ENCODE results near the gene NAGK.
"Not testable (repeated sequence)": the region's sequence is repeated elsewhere in the genome, so short reads cannot be mapped to it uniquely, and the experiment has no call there.

NAGK gene

DNA sequence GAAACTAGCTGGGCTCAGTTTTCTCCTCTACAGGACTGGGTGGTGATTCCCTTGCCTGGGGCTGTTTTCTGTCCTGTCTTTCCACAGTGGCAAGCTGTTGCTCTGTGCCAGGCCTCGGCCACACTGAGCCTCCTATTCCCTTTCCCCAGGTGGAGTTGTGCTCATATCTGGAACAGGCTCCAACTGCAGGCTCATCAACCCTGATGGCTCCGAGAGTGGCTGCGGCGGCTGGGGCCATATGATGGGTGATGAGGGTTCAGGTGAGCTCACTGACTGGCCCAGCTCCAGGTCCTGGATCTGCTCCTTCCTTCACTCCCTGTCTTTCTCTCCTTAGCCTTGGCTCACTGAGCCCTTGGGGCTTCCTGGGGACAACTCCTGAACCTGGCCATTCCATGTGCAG, 4.0 kb downstream of the NAGK start:
- H3K9ac ChIP-seq (ENCODE audit: low read depth, low read length), result no peak overlapping the region
- no peaks in the 10 kb centered on the region for H3K9me3 ChIP-seq (ENCODE audit: control insufficient read depth, insufficient read depth, low read length)
- H3K36me3 ChIP-seq (ENCODE audit: control insufficient read depth, insufficient read depth, low read length), result peaks cover 27% of the 10 kb centered on the region
- no peak overlapping the region for H3K4me3 ChIP-seq (ENCODE audit: low read depth, low read length)
- H3K27me3 ChIP-seq (ENCODE audit: control insufficient read depth, insufficient read depth, low read length), result no peaks in the 10 kb centered on the region
- no peaks in the 10 kb centered on the region for H3K4me1 ChIP-seq (ENCODE audit: control insufficient read depth, insufficient read depth, low read length)

GRCh38 chr2:71073475-71073874, 5.0 kb downstream of the NAGK start:
- no peaks in the 10 kb centered on the region for H3K9me3 ChIP-seq (ENCODE audit: control insufficient read depth, insufficient read depth, low read length)
- H3K4me1 ChIP-seq (ENCODE audit: control insufficient read depth, insufficient read depth, low read length), result no peaks in the 10 kb centered on the region
- H3K9ac ChIP-seq (ENCODE audit: low read depth, low read length), result no peak overlapping the region
- H3K4me3 ChIP-seq (ENCODE audit: low read depth, low read length), result no peak overlapping the region
- peaks cover 34% of the 10 kb centered on the region for H3K36me3 ChIP-seq (ENCODE audit: control insufficient read depth, insufficient read depth, low read length)
- H3K27me3 ChIP-seq (ENCODE audit: control insufficient read depth, insufficient read depth, low read length), result no peaks in the 10 kb centered on the region

DNA sequence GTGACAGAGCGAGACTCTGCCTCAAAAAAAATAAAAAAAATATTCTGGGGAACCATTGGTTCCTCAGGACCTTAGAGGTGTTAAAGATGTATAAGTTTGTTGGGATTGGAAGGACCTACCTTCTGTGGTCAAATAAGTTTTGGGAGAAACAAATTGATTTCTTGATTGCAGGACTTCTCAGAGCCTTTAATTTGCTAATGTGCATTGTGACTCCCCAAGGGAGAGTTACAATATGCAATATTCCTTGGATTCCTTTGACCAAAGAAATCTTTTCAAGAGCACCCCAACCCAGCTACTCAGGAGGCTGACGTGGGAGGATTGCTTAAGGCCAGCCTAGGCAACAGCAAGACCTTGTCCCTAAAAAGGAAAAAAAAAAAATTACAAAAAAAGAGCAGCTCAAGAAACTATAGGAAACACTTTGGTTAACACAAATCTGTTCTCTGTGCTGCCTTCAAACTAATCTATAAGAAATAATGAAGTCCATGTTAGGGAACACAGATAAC, 6.5 kb downstream of the NAGK start:
- Histone ChIP-seq H3K4me3 (ENCODE audit: low read depth, low read length) (no peak overlapping the region), H3K36me3 (ENCODE audit: control insufficient read depth, insufficient read depth, low read length) (peaks cover 41% of the 10 kb centered on the region), H3K9ac (ENCODE audit: low read depth, low read length) (no peak overlapping the region)

GRCh38 chr2:71078624-71079023, 10.2 kb downstream of the NAGK start:
- Histone ChIP-seq H3K27me3 (ENCODE audit: control insufficient read depth, insufficient read depth, low read length) (no peaks in the 10 kb centered on the region), H3K36me3 (ENCODE audit: control insufficient read depth, insufficient read depth, low read length) (peaks cover 33% of the 10 kb centered on the region), H3K4me1 (ENCODE audit: control insufficient read depth, insufficient read depth, low read length) (no peaks in the 10 kb centered on the region), H3K4me3 (ENCODE audit: low read depth, low read length) (no peak overlapping the region), H3K9ac (ENCODE audit: low read depth, low read length) (no peak overlapping the region), H3K9me3 (ENCODE audit: control insufficient read depth, insufficient read depth, low read length) (no peaks in the 10 kb centered on the region)

More for the DNA sequence above, 6.5 kb downstream of the NAGK start:
- Histone ChIP-seq H3K4me1 (ENCODE audit: control insufficient read depth, insufficient read depth, low read length) (no peaks in the 10 kb centered on the region), H3K9me3 (ENCODE audit: control insufficient read depth, insufficient read depth, low read length) (no peaks in the 10 kb centered on the region), H3K27me3 (ENCODE audit: control insufficient read depth, insufficient read depth, low read length) (no peaks in the 10 kb centered on the region)

GRCh38 chr2:71082402-71083252, 14.2 kb downstream of the NAGK start:
- peaks cover 13% of the 10 kb centered on the region for H3K36me3 ChIP-seq (ENCODE audit: control insufficient read depth, insufficient read depth, low read length)
- H3K4me3 ChIP-seq (ENCODE audit: low read depth, low read length), result no peak overlapping the region
- no peaks in the 10 kb centered on the region for H3K9me3 ChIP-seq (ENCODE audit: control insufficient read depth, insufficient read depth, low read length)
- no peaks in the 10 kb centered on the region for H3K4me1 ChIP-seq (ENCODE audit: control insufficient read depth, insufficient read depth, low read length)
- no peaks in the 10 kb centered on the region for H3K27me3 ChIP-seq (ENCODE audit: control insufficient read depth, insufficient read depth, low read length)
- no peak overlapping the region for H3K9ac ChIP-seq (ENCODE audit: low read depth, low read length)

DNA sequence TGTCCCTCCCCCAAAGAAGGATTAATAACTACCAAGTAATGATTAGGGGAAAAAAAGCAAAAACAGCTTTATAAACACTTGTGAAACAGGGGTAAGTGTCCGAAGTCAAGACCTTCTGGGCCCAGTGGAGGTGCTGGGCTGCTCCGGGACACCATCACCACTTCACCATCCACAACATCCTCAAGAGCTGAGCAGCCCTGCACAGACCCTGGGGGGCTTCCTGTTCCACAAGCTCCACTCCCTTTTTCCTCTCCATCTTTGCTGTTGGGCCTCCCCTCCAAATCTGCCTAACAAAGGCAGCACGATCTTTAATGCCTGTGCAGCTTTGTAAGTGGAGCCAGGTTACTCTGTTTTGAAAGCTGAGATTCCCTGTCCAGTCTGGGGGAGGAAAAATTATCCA, 14.8 kb downstream of the NAGK start:
- not testable (repeated sequence) for H3K9me3 ChIP-seq (ENCODE audit: control insufficient read depth, insufficient read depth, low read length); H3K9ac ChIP-seq (ENCODE audit: low read depth, low read length); H3K27me3 ChIP-seq (ENCODE audit: control insufficient read depth, insufficient read depth, low read length); H3K4me3 ChIP-seq (ENCODE audit: low read depth, low read length); H3K36me3 ChIP-seq (ENCODE audit: control insufficient read depth, insufficient read depth, low read length); H3K4me1 ChIP-seq (ENCODE audit: control insufficient read depth, insufficient read depth, low read length)

- not testable (repeated sequence) for H3K9me3 ChIP-seq (ENCODE audit: control insufficient read depth, insufficient read depth, low read length); H3K36me3 ChIP-seq (ENCODE audit: control insufficient read depth, insufficient read depth, low read length); H3K9ac ChIP-seq (ENCODE audit: low read depth, low read length); H3K4me1 ChIP-seq (ENCODE audit: control insufficient read depth, insufficient read depth, low read length); H3K27me3 ChIP-seq (ENCODE audit: control insufficient read depth, insufficient read depth, low read length); H3K4me3 ChIP-seq (ENCODE audit: low read depth, low read length)
Observed at GRCh38 chr2:71083752-71084312, 15.4 kb downstream of the NAGK start.

DNA sequence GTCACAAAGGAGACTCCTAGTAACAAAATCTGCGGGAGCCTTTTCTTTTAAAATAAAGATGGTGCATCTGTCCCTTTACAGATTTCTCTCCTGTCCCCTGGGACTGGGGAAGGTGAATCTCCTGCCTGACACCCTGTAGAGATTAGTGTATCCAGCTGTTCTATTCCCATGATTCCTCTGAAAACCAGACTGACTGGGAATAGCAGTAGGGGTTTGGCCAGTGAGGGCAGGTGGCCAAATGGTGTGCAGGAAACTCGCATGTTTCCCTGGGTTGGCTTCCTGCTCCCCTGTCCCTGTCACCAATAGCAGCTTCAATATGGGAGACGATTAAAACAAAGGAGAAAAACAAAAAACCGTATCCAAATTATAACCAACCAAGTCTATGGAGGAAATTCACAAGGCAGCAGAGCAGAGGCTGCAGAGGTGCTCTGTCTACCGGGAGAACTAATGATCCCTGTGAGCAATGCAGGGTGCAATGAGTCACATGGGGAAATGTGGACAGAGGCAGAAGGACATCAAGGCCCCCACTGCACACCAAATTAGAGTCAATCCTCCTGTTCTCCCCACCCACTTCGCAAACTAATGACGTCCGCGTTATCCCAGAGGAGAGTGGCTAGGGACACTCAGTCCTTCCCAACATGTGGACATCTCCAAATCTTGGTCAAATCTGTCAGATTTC, 17.0 kb downstream of the NAGK start:
- not testable (repeated sequence) for H3K4me3 ChIP-seq (ENCODE audit: low read depth, low read length); H3K9ac ChIP-seq (ENCODE audit: low read depth, low read length); H3K4me1 ChIP-seq (ENCODE audit: control insufficient read depth, insufficient read depth, low read length); H3K9me3 ChIP-seq (ENCODE audit: control insufficient read depth, insufficient read depth, low read length); H3K27me3 ChIP-seq (ENCODE audit: control insufficient read depth, insufficient read depth, low read length); H3K36me3 ChIP-seq (ENCODE audit: control insufficient read depth, insufficient read depth, low read length)

DNA sequence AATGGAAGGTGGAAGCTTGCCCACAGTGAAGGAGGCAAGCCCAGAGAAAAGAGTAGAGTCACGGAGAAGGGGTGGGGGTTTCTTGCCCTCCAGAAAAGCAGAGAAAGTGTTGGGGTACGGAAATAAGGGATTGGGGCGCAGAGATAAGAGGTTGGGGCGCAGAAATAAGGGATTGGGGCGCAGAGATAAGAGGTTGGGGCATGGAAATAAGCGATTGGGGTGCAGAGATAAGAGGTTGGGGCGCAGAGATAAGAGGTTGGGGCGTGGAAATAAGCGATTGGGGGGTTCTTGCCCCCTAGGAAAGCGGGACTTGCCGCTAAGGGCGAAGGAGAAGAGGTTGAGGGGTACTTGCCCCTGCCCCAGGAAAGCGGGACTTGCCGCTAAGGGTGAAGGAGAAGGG, 21.0 kb downstream of the NAGK start:
- H3K4me3 ChIP-seq (ENCODE audit: low read depth, low read length); H3K9me3 ChIP-seq (ENCODE audit: control insufficient read depth, insufficient read depth, low read length); H3K27me3 ChIP-seq (ENCODE audit: control insufficient read depth, insufficient read depth, low read length); H3K9ac ChIP-seq (ENCODE audit: low read depth, low read length); H3K36me3 ChIP-seq (ENCODE audit: control insufficient read depth, insufficient read depth, low read length); H3K4me1 ChIP-seq (ENCODE audit: control insufficient read depth, insufficient read depth, low read length): not testable (repeated sequence)

GRCh38 chr2:71091808-71092207, 23.4 kb downstream of the NAGK start:
- H3K9me3 ChIP-seq (ENCODE audit: control insufficient read depth, insufficient read depth, low read length); H3K27me3 ChIP-seq (ENCODE audit: control insufficient read depth, insufficient read depth, low read length); H3K36me3 ChIP-seq (ENCODE audit: control insufficient read depth, insufficient read depth, low read length); H3K9ac ChIP-seq (ENCODE audit: low read depth, low read length); H3K4me3 ChIP-seq (ENCODE audit: low read depth, low read length); H3K4me1 ChIP-seq (ENCODE audit: control insufficient read depth, insufficient read depth, low read length): not testable (repeated sequence)

- not testable (repeated sequence) for H3K4me1 ChIP-seq (ENCODE audit: control insufficient read depth, insufficient read depth, low read length); H3K36me3 ChIP-seq (ENCODE audit: control insufficient read depth, insufficient read depth, low read length); H3K9ac ChIP-seq (ENCODE audit: low read depth, low read length); H3K9me3 ChIP-seq (ENCODE audit: control insufficient read depth, insufficient read depth, low read length); H3K27me3 ChIP-seq (ENCODE audit: control insufficient read depth, insufficient read depth, low read length); H3K4me3 ChIP-seq (ENCODE audit: low read depth, low read length)
Observed at GRCh38 chr2:71092491-71093260, 24.2 kb downstream of the NAGK start.
